A549 (cell line): ENCODE data around the gene EHBP1. TPM values are rescaled to one million over a fixed set of nuclear protein-coding genes. Genes with fewer than 3 reads are reported as not detected.

Experiments
- ATAC-seq, 2 experiments: fragments of 200-7000 bp in 1 of 2; fragments of >200 bp in 1 of 2; cut with Nextera tagmentation in 1 of 2; cut with Tn5 transposase in 1 of 2; 3 replicates each; pipeline versions ENCODE4 v1.8.0 to v1.9.1; 2018 to 2020; ENCODE audit warnings: mild to moderate bottlenecking in 1 of 2, moderate library complexity in 1 of 2
- CTCF ChIA-PET: fragments of 300-600 bp; sonication (Branson Sonifier 250); formaldehyde crosslinking; extraction: SDS; loops from one replicate; lab custom pipeline; 2021; ENCODE audit warnings: antibody characterized with exemption, inconsistent platforms; lab: Yijun Ruan, JAX
- POLR2A ChIA-PET: fragments of 350-600 bp; formaldehyde crosslinking; extraction: SDS; loops from one replicate; lab custom pipeline; 2021; ENCODE audit warnings: antibody characterized with exemption, inconsistent platforms; lab: Yijun Ruan, JAX
- DNase-seq, 2 experiments: peaks; one replicate each; pipeline versions ENCODE4 v3.0.0 to v3.0.0-alpha.2; 2011 to 2016; ENCODE audit warnings: low read depth in 1 of 2, low spot score in 1 of 2
- FAIRE-seq: peaks from 2 replicates; lab custom pipeline; 2011; peaks lifted over from hg19 to GRCh38; lab: Jason Lieb, UNC
- H3K27ac ChIP-seq, 2 experiments: fragments of >200 bp; sonication (Bioruptor Twin); formaldehyde crosslinking; 3 replicates each; pipeline ENCODE4 v1.5.1; 2016 to 2017
- H3K4me1 ChIP-seq: fragments of >200 bp; sonication (Bioruptor Twin); formaldehyde crosslinking; 3 replicates; pipeline ENCODE4 v1.6.1; 2016
- H3K4me2 ChIP-seq: fragments of >200 bp; sonication (Bioruptor Twin); formaldehyde crosslinking; 3 replicates; pipeline ENCODE4 v1.6.1; 2016
- H3K4me3 ChIP-seq: fragments of >200 bp; sonication (Bioruptor Twin); formaldehyde crosslinking; 3 replicates; pipeline ENCODE4 v1.5.1; 2016
- H3K9me3 ChIP-seq: fragments of >200 bp; sonication (Bioruptor Twin); formaldehyde crosslinking; 3 replicates; pipeline ENCODE4 v1.6.1; 2016
- ATOH8 ChIP-seq: fragments of 250-450 bp; sonication (Bioruptor Pico); IDR thresholded peaks from 2 replicates; pipeline ENCODE4 v1.5.0; 2020; ENCODE audit warnings: low read depth, mild to moderate bottlenecking, moderate library complexity
- BCL3 ChIP-seq: fragments of >200 bp; sonication (Bioruptor Twin); formaldehyde crosslinking; IDR thresholded peaks from 3 replicates; pipeline ENCODE4 v1.6.1; 2016
- CEBPB ChIP-seq, 2 experiments: fragments of >200 bp in 1 of 2; sonication (Bioruptor Twin) in 1 of 2; formaldehyde crosslinking in 1 of 2; IDR thresholded peaks; 2 replicates each; pipeline ENCODE4 v1.6.1; 2012 to 2016
- CHD4 ChIP-seq: fragments of 200-600 bp; sonication (generic); IDR thresholded peaks from 2 replicates; pipeline ENCODE4 v1.6.1; 2016; ENCODE audit warnings: antibody characterized with exemption, mild to moderate bottlenecking, borderline replicate concordance
- CTCF ChIP-seq: fragments of >200 bp; sonication (Bioruptor Twin); formaldehyde crosslinking; IDR thresholded peaks from 3 replicates; pipeline ENCODE4 v1.5.1; 2016
- FOSL2 ChIP-seq, 2 experiments: fragments of 450-650 bp in 1 of 2; fragments of >200 bp in 1 of 2; sonication (Bioruptor Twin) in 1 of 2; formaldehyde crosslinking; IDR thresholded peaks; 2 replicates each; pipeline versions ENCODE4 v1.5.0 to v1.6.1; 2016 to 2020; ENCODE audit warnings: mild to moderate bottlenecking in 1 of 2, moderate library complexity in 1 of 2
- FOXS1 ChIP-seq: fragments of 250-450 bp; sonication (Bioruptor Pico); IDR thresholded peaks from 2 replicates; pipeline ENCODE4 v1.5.0; 2020; ENCODE audit warnings: mild to moderate bottlenecking, moderate library complexity
- HES2 ChIP-seq: fragments of >200 bp; sonication (Bioruptor Twin); formaldehyde crosslinking; IDR thresholded peaks from 2 replicates; pipeline ENCODE4 v1.6.1; 2016
- HEYL ChIP-seq: fragments of 250-450 bp; sonication (Bioruptor Pico); IDR thresholded peaks from 2 replicates; pipeline ENCODE4 v1.8.0; 2021; ENCODE audit warnings: mild to moderate bottlenecking, moderate library complexity
- HOXB13 ChIP-seq: fragments of 250-450 bp; sonication (Bioruptor Pico); IDR thresholded peaks from 2 replicates; pipeline ENCODE4 v1.5.0; 2020; ENCODE audit warnings: low read depth, mild to moderate bottlenecking, moderate library complexity
- KDM5A ChIP-seq: fragments of 200-600 bp; sonication (generic); IDR thresholded peaks from 2 replicates; pipeline ENCODE4 v1.6.1; 2016; ENCODE audit warnings: antibody characterized with exemption, mild to moderate bottlenecking
- MAFK ChIP-seq: fragments of 450-650 bp; IDR thresholded peaks from 2 replicates; pipeline ENCODE4 v1.6.1; 2014; ENCODE audit not compliant: partially characterized antibody
- PBX3 ChIP-seq: IDR thresholded peaks from 2 replicates; pipeline ENCODE4 v1.6.1; 2012
- POLR2A ChIP-seq: IDR thresholded peaks from 2 replicates; pipeline ENCODE4 v1.6.1; 2012; ENCODE audit warnings: mild to moderate bottlenecking, low read length
- POLR2AphosphoS2 ChIP-seq: conservative IDR thresholded peaks from 2 replicates; pipeline ENCODE4 v1.6.1; 2012; ENCODE audit warnings: low read length, improper control_type of control experiment, inconsistent platforms
- RAD21 ChIP-seq, 2 experiments: fragments of >200 bp in 1 of 2; sonication (Bioruptor Twin) in 1 of 2; formaldehyde crosslinking in 1 of 2; IDR thresholded peaks in 1 of 2; conservative IDR thresholded peaks in 1 of 2; 2 replicates in 1 of 2; 3 replicates in 1 of 2; pipeline ENCODE4 v1.6.1; 2012 to 2018; ENCODE audit warnings: inconsistent platforms in 1 of 2
- REST ChIP-seq: fragments of 200-600 bp; sonication (generic); IDR thresholded peaks from 2 replicates; pipeline ENCODE4 v1.6.1; 2016; ENCODE audit warnings: antibody characterized with exemption, mild to moderate bottlenecking, moderate library complexity
- RNF2 ChIP-seq: fragments of 200-600 bp; sonication (generic); IDR thresholded peaks from 2 replicates; pipeline ENCODE4 v1.6.1; 2016; ENCODE audit warnings: low read depth, mild to moderate bottlenecking, antibody characterized with exemption, moderate library complexity, borderline replicate concordance
- SMC3 ChIP-seq: fragments of >200 bp; sonication (Bioruptor Twin); formaldehyde crosslinking; IDR thresholded peaks from 3 replicates; pipeline ENCODE4 v1.6.1; 2018; ENCODE audit warnings: inconsistent platforms
- WGBS: methylation state at CpG from one replicate; pipeline ENCODE4 v1.1.6; 2017; ENCODE audit errors: missing lambda C conversion rate; 5-methylcytosine and 5-hydroxymethylcytosine counted together
- polyA plus RNA-seq, 4 experiments: library from polyadenylated mRNA; depleted of rRNA in 3 of 4; stranded (reverse); fragments of >200 nt; fragmentation: RNase III in 1 of 4; extraction: RNeasy Plus Mini Kit Qiagen cat#74134 plus additional on column Dnase treatment in 1 of 4; gene quantifications; 2 replicates in 3 of 4; 3 replicates in 1 of 4; pipeline ENCODE4 v1.2.3, GENCODE V29; 2011 to 2017

EHBP1 gene
- polyA plus RNA-seq, 2 of the 4 experiments (the other 2 are of a cell fraction) = 65.7 to 204 TPM

GRCh38 chr2:62800618-62801017, 95.1 kb downstream of the EHBP1 start (continued):
- no peak for TF ChIP-seq FOXS1 (CRISPR knock-in tag)
- TF ChIP-seq HES2 = no peak
- no peak for TF ChIP-seq PBX3
- no peak for TF ChIP-seq CHD4
- TF ChIP-seq, all 56 proteins: peak for 0

GRCh38 chr2:62801110-62801509, 95.6 kb downstream of the EHBP1 start:
- no peak for ATAC-seq
- CTCF ChIA-PET = interaction anchor here (1.5 to 3.1 kb wide), 2 partner anchors 307 to 344 kb away, joined by 3 to 13 read pairs; no protein-coding TSS in a partner anchor
- POLR2A ChIA-PET = no interaction called here
- FAIRE-seq = no peak
- Histone ChIP-seq H3K9me3 (no peaks in the 10 kb centered on the region), H3K4me1 (peaks cover 37% of the 10 kb centered on the region), H3K27ac (no peak overlapping the region), H3K4me2 (peak overlapping the region; percentile 64; the same call in 2 of the 3 replicates), H3K4me3 (no peak overlapping the region)
- WGBS = 86% methylated on average over 4 of the region's 4 CpGs
- TF ChIP-seq RNF2 = no peak
- DNase-seq = no peak

- peak; percentile 96 to 98 for ATAC-seq
- Histone ChIP-seq H3K4me3 (peak overlapping the region; percentile 1; the same call in 1 of the 3 replicates), H3K27ac (peak overlapping the region; percentile 11 to 54; a peak in 5 of 6 replicates), H3K4me1 (peaks cover 28% of the 10 kb centered on the region), H3K9me3 (no peaks in the 10 kb centered on the region), H3K4me2 (peak overlapping the region; percentile 64)
- no peak for FAIRE-seq
- 13% methylated on average over 4 of the region's 4 CpGs for WGBS
- ChIA-PET CTCF (interaction anchor here (1.0 to 3.1 kb wide), 5 partner anchors 9 to 358 kb away, joined by 3 to 13 read pairs (median 4); no protein-coding TSS in a partner anchor), POLR2A (no interaction called here)
- DNase-seq = peak; percentile 48 to 61
- TF ChIP-seq REST (no peak), MAFK (no peak), POLR2AphosphoS2 (no peak), SMC3 (0 out of 3 replicates have a peak, but pooled peaks have one; percentile 27), RAD21 (conservative IDR thresholded peaks at IDR 0.05 in 1 of 2, IDR thresholded peaks at IDR 0.05 in 1 of 2) (peak; percentile 24; a peak in 3 of 5 replicates), BCL3 (no peak), HOXB13 (CRISPR knock-in tag) (no peak), POLR2A (no peak), FOXS1 (CRISPR knock-in tag) (no peak), HEYL (CRISPR knock-in tag) (no peak), CEBPB (IDR thresholded peaks at IDR 0.05) (0 out of 4 replicates have a peak, but pooled peaks of 1 of the 2 experiments have one; percentile 17), CTCF (peak; percentile 38; the same call in 2 of the 3 replicates), KDM5A (no peak), FOSL2 (IDR thresholded peaks at IDR 0.05) (no peak), FOSL2 (CRISPR knock-in tag; IDR thresholded peaks at IDR 0.05) (no peak), ATOH8 (CRISPR knock-in tag) (no peak)
Measured at GRCh38 chr2:62801814-62802523, 96.5 kb downstream of the EHBP1 start.
